Pancreas (tissue), 10 donors: ENCODE results near the gene MAMDC4. TPM values are rescaled to one million over a fixed set of nuclear protein-coding genes. Genes with fewer than 3 reads are reported as not detected.

Source experiments
- ATAC-seq, 4 donors: fragments of 200-7000 bp; cut with Tn5 transposase; one replicate each; pipeline versions ENCODE4 v1.8.0 to v1.9.1; 2020; ENCODE audit warnings: mild to moderate bottlenecking in 4 of 4, moderate library complexity in 4 of 4
- DNase-seq, 6 donors: peaks; one replicate each; pipeline ENCODE4 v3.0.0-alpha.2; 2020
- FAIRE-seq: peaks from 2 replicates; lab custom pipeline; 2012; peaks lifted over from hg19 to GRCh38; lab: Jason Lieb, UNC
- H3K27ac ChIP-seq, 4 donors: fragments of 200-600 bp; sonication (generic); 1 replicate in 3 of 4; 2 replicates in 1 of 4; pipeline versions ENCODE4 v1.5.0 to v1.8.0; 2020
- H3K27me3 ChIP-seq, 4 donors: fragments of 200-600 bp; one replicate each; pipeline ENCODE4 v1.8.0; 2021
- H3K36me3 ChIP-seq, 3 donors: fragments of 200-600 bp; sonication (generic) in 1 of 3; one replicate each; pipeline versions ENCODE4 v1.5.0 to v1.8.0; 2020 to 2021
- H3K4me1 ChIP-seq, 3 donors: fragments of 200-600 bp; one replicate each; pipeline ENCODE4 v1.8.0; 2021
- H3K4me3 ChIP-seq, 4 donors: fragments of 200-600 bp; sonication (generic) in 2 of 4; one replicate each; pipeline versions ENCODE4 v1.5.0 to v1.8.0; 2020 to 2021
- H3K9me3 ChIP-seq, 4 donors: fragments of 200-600 bp; one replicate each; pipeline ENCODE4 v1.8.0; 2021
- WGBS, 2 donors: extraction: QIAGEN DNeasy Blood & Tissue Kit; methylation state at CpG; one replicate each; pipeline ENCODE4 v1.1.7; 2013; 5-methylcytosine and 5-hydroxymethylcytosine counted together
- intact Hi-C, 3 donors: fragments of 100-400 bp; cut with DNase I; formaldehyde crosslinking; loops; one replicate each; pipeline versions ENCODE4 v1.11.1 to v1.14.2; 2022
- microRNA-seq, 2 donors: library from miRNA; unstranded; fragments of <30 nt; microRNA quantifications; one replicate each; pipeline versions ENCODE4 to v1.1.0, GENCODE V29; 2019 to 2020
- polyA plus RNA-seq, 2 donors: library from polyadenylated mRNA; stranded (reverse); fragments of 200-250 nt; gene quantifications; one replicate each; pipeline ENCODE4 v1.2.3, GENCODE V29; 2013
- total RNA-seq, 6 donors: library from RNA; stranded (reverse); fragmentation: NEBNext Ultra II Directional in 4 of 6; extraction: Animal tissue kit (Norgen Biotek cat#: 25700) in 4 of 6; gene quantifications; one replicate each; pipeline versions ENCODE4 v1.2.1 to v1.2.4, GENCODE V29; 2021 to 2023
- TF ChIP-seq, protein P1 (sequence below), 4 donors: fragments of 200-600 bp; sonication (generic) in 3 of 4; IDR thresholded peaks; one replicate each; pipeline versions ENCODE4 v1.5.0 to v1.8.0; 2021; ENCODE audit warnings: antibody characterized with exemption in 4 of 4
- donor health status: healthy with polysubstance abuse.
- donor health status: DM: no; HTN: no; CAD: no; lungs with moderate emphysema.
- donor health status: DM: no; HTN: no; CAD: no.
- donor health status: control.
- donor health status: control.
- donor health status: Bipolar disorder and iron deficiency.
- donor health status: DM: yes; HTN: yes; CAD: no.
- donor health status: DM: no; HTN: no; CAD: no.
- donor health status: DM: no; HTN: no; CAD: no.
- donor health status: DM: yes; HTN: yes; CAD: no.

The MAMDC4 gene
- total and polyA plus RNA-seq, 8 donors, result 3.0 to 38.6 (median 5.4) TPM

DNA sequence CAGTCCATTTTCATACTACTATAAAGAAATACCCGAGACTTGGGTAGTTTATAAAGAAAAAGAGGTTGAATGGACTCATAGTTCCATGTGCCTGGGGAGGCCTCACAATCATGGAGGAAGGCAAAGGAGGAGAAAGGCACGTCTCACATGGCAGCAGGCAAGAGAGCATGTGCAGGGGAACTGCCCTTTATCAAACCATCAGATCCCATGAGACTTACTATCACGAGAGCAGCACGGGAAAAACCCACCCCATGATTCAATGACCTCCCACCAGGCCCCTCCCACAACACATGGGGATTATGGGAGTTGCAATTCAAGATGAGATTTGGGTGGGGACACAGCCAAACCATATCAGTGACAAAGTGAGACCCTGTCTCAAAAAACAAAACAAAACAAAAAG lies 54.1 kb downstream of the MAMDC4 start:
- no peak for FAIRE-seq
- no peak for DNase-seq
- no peak overlapping the region for H3K27ac ChIP-seq
- TF ChIP-seq, protein P1, sequence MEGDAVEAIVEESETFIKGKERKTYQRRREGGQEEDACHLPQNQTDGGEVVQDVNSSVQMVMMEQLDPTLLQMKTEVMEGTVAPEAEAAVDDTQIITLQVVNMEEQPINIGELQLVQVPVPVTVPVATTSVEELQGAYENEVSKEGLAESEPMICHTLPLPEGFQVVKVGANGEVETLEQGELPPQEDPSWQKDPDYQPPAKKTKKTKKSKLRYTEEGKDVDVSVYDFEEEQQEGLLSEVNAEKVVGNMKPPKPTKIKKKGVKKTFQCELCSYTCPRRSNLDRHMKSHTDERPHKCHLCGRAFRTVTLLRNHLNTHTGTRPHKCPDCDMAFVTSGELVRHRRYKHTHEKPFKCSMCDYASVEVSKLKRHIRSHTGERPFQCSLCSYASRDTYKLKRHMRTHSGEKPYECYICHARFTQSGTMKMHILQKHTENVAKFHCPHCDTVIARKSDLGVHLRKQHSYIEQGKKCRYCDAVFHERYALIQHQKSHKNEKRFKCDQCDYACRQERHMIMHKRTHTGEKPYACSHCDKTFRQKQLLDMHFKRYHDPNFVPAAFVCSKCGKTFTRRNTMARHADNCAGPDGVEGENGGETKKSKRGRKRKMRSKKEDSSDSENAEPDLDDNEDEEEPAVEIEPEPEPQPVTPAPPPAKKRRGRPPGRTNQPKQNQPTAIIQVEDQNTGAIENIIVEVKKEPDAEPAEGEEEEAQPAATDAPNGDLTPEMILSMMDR (IDR thresholded peaks at IDR 0.05), result no peak
- ATAC-seq, result no peak
- peaks cover 0 to 9% (median 0%) of the 10 kb centered on the region in 3 donors for H3K36me3 ChIP-seq
- H3K4me3 ChIP-seq, result no peak overlapping the region
- peaks cover 16 to 26% (median 22%) of the 10 kb centered on the region in 3 donors for H3K4me1 ChIP-seq
- H3K27me3 ChIP-seq, result no peaks in the 10 kb centered on the region
- 78 to 79% methylated on average over 4 of the region's 4 CpGs for WGBS, 2 donors
- intact Hi-C loops, result no loop called here
- no peaks in the 10 kb centered on the region for H3K9me3 ChIP-seq

DNA sequence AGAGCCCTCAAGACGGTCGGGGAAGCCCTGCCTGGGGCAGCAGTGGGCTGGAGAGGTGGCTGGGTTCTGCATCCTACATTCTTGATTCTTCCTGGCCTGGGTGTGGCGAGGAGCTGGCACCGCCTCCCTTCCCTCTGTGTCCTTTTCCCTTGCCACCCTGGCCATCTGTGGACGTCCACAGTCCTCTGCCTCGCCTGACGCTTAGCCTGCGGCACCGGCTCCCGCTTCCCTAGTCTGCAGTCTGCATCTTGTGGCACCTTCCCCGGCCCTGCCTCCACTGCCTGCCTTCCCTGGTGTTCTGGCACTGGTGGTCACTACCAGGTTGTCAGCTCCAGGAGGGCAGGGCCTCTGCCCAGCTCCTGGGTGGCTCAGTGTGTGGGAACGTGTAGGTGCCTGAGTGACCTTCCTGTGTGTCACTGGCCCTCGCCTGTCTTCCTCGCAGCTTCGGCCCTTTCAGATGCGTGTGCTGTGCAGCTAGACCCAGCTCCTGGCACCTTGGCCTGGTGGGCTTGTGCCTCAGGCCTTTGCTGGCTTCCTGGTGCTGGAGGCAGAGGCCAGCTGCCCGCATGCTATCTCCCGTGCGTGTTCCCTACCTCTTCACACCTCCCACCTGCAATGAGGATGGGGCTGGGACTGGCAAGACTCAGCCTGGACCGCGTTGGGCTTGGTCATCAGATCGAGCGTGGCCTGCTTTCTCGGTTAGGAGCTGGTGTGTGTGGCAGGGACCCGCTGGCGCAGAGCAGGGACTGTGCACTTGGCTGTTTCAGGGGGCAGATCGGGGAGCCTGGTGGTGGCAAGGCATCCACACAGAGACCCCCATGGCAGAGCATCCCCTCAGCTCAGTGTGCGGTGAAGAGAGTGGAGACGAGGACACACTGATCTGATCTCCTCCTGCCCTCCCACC lies 55.1 kb downstream of the MAMDC4 start:
- ATAC-seq, result no peak
- peaks cover 0 to 9% (median 0%) of the 10 kb centered on the region in 3 donors for H3K36me3 ChIP-seq
- H3K27me3 ChIP-seq, result no peaks in the 10 kb centered on the region
- peak in 1 of 6 donors; percentile 73 for DNase-seq
- H3K4me1 ChIP-seq, result peaks cover 10 to 16% (median 12%) of the 10 kb centered on the region in 3 donors
- TF ChIP-seq, protein P1 (IDR thresholded peaks at IDR 0.05), result no peak
- 96% methylated on average over 29 of the region's 29 CpGs for WGBS, 2 donors
- no peak overlapping the region for H3K4me3 ChIP-seq
- intact Hi-C loops, result no loop called here
- no peak for FAIRE-seq
- H3K27ac ChIP-seq, result no peak overlapping the region
- no peaks in the 10 kb centered on the region for H3K9me3 ChIP-seq

Small RNAs within 50 kb of the gene (microRNA-seq; reads per million reads assigned to microRNA genes)
- gene MIR4292, result 0 reads per million in 2 donors
- gene MIR4479, result 0.39 to 1.2 reads per million in 2 donors

Other genes starting within 250 kb of the MAMDC4 start
- gene EGFL7, start 189.4 kb upstream of the MAMDC4 start, total RNA-seq, result 10 to 100 TPM in 5 of 6 donors, 1 to 10 TPM in 1; 8.6 to 21.2 (median 13.1) TPM
- 100 to 1,000 TPM; 111 to 134 TPM for gene EGFL7, start 189.4 kb upstream of the MAMDC4 start, polyA plus RNA-seq
- gene AGPAT2, start 164.9 kb upstream of the MAMDC4 start, total RNA-seq, result 100 to 1,000 TPM in 1 of 6 donors, 10 to 100 TPM in 5; 57.0 to 105 (median 69.5) TPM
- gene AGPAT2, start 164.9 kb upstream of the MAMDC4 start, polyA plus RNA-seq, result 100 to 1,000 TPM in 1 of 2 donors, 10 to 100 TPM in 1; 94.2 to 158 TPM
- gene DIPK1B, start 139.8 kb upstream of the MAMDC4 start, total RNA-seq, result 1 to 10 TPM; 4.3 to 7.5 (median 5.8) TPM
- gene DIPK1B, start 139.8 kb upstream of the MAMDC4 start, polyA plus RNA-seq, result 10 to 100 TPM; 13.2 to 32.3 TPM
- 1 to 10 TPM in 4 of 6 donors, under 1 TPM in 2; 0.16 to 1.7 (median 1.4) TPM for gene LCN10, start 109.4 kb upstream of the MAMDC4 start, total RNA-seq
- 10 to 100 TPM; 12.4 to 54.0 TPM for gene LCN10, start 109.4 kb upstream of the MAMDC4 start, polyA plus RNA-seq
- 1 to 10 TPM in 4 of 6 donors, not detected in 2; 1.1 to 5.2 (median 3.2) TPM for gene LCN6, start 103.8 kb upstream of the MAMDC4 start, total RNA-seq
- gene LCN6, start 103.8 kb upstream of the MAMDC4 start, polyA plus RNA-seq, result 10 to 100 TPM; 13.0 to 25.6 TPM
- not detected for gene LCN8, start 94.1 kb upstream of the MAMDC4 start, total RNA-seq
- not detected for gene LCN8, start 94.1 kb upstream of the MAMDC4 start, polyA plus RNA-seq
- gene LCN15, start 87.8 kb upstream of the MAMDC4 start, total RNA-seq, result not detected
- not detected for gene LCN15, start 87.8 kb upstream of the MAMDC4 start, polyA plus RNA-seq
- 10 to 100 TPM; 29.2 to 53.1 (median 34.2) TPM for gene TMEM141, start 61.0 kb upstream of the MAMDC4 start, total RNA-seq
- gene TMEM141, start 61.0 kb upstream of the MAMDC4 start, polyA plus RNA-seq, result 100 to 1,000 TPM in 1 of 2 donors, 10 to 100 TPM in 1; 84.5 to 104 TPM
- 1 to 10 TPM; 2.4 to 5.5 (median 2.9) TPM for gene CCDC183, start 56.0 kb upstream of the MAMDC4 start, total RNA-seq
- 10 to 100 TPM in 1 of 2 donors, 1 to 10 TPM in 1; 9.2 to 10.7 TPM for gene CCDC183, start 56.0 kb upstream of the MAMDC4 start, polyA plus RNA-seq
- 10 to 100 TPM; 50.7 to 76.5 (median 60.4) TPM for gene RABL6, start 44.4 kb upstream of the MAMDC4 start, total RNA-seq
- gene RABL6, start 44.4 kb upstream of the MAMDC4 start, polyA plus RNA-seq, result 100 to 1,000 TPM in 1 of 2 donors, 10 to 100 TPM in 1; 98.0 to 119 TPM
- 1 to 10 TPM; 2.9 to 5.5 (median 4.2) TPM for gene AJM1, start 9.9 kb upstream of the MAMDC4 start, total RNA-seq
- 10 to 100 TPM in 1 of 2 donors, 1 to 10 TPM in 1; 9.0 to 11.7 TPM for gene AJM1, start 9.9 kb upstream of the MAMDC4 start, polyA plus RNA-seq
- 10 to 100 TPM; 75.2 to 95.5 (median 79.0) TPM for gene PHPT1, start 2.9 kb upstream of the MAMDC4 start, total RNA-seq
- gene PHPT1, start 2.9 kb upstream of the MAMDC4 start, polyA plus RNA-seq, result 100 to 1,000 TPM; 180 to 189 TPM
- gene EDF1, start 14.0 kb downstream of the MAMDC4 start, total RNA-seq, result 100 to 1,000 TPM; 230 to 422 (median 268) TPM
- 100 to 1,000 TPM; 443 to 612 TPM for gene EDF1, start 14.0 kb downstream of the MAMDC4 start, polyA plus RNA-seq
- 10 to 100 TPM in 1 of 6 donors, 1 to 10 TPM in 5; 4.8 to 13.4 (median 6.9) TPM for gene TRAF2, start 34.2 kb downstream of the MAMDC4 start, total RNA-seq
- gene TRAF2, start 34.2 kb downstream of the MAMDC4 start, polyA plus RNA-seq, result 10 to 100 TPM; 14.4 TPM
- gene FBXW5, start 92.4 kb downstream of the MAMDC4 start, total RNA-seq, result 10 to 100 TPM; 56.2 to 80.2 (median 60.4) TPM
- 100 to 1,000 TPM; 112 to 117 TPM for gene FBXW5, start 92.4 kb downstream of the MAMDC4 start, polyA plus RNA-seq
- 1 to 10 TPM in 1 of 6 donors, under 1 TPM in 4, not detected in 1; 0.24 to 1.2 (median 0.43) TPM for gene C8G, start 92.9 kb downstream of the MAMDC4 start, total RNA-seq
- 1 to 10 TPM in 1 of 2 donors, under 1 TPM in 1; 0.84 to 5.0 TPM for gene C8G, start 92.9 kb downstream of the MAMDC4 start, polyA plus RNA-seq
- 1 to 10 TPM in 5 of 6 donors, under 1 TPM in 1; 0.57 to 7.6 (median 3.0) TPM for gene LCN12, start 99.9 kb downstream of the MAMDC4 start, total RNA-seq
- gene LCN12, start 99.9 kb downstream of the MAMDC4 start, polyA plus RNA-seq, result 10 to 100 TPM in 1 of 2 donors, 1 to 10 TPM in 1; 9.0 to 16.5 TPM
- gene PTGDS, start 125.2 kb downstream of the MAMDC4 start, total RNA-seq, result 10 to 100 TPM in 4 of 6 donors, 1 to 10 TPM in 2; 5.7 to 42.7 (median 25.8) TPM
- 10 to 100 TPM; 35.0 to 49.1 TPM for gene PTGDS, start 125.2 kb downstream of the MAMDC4 start, polyA plus RNA-seq
- under 1 TPM in 3 of 6 donors, not detected in 3; 0.12 to 0.17 (median 0.14) TPM for gene LCNL1, start 130.6 kb downstream of the MAMDC4 start, total RNA-seq
- gene LCNL1, start 130.6 kb downstream of the MAMDC4 start, polyA plus RNA-seq, result under 1 TPM; 0.23 to 0.38 TPM
- 10 to 100 TPM; 16.0 to 23.5 (median 20.0) TPM for gene PAXX, start 140.1 kb downstream of the MAMDC4 start, total RNA-seq
- 100 to 1,000 TPM; 184 to 222 TPM for gene PAXX, start 140.1 kb downstream of the MAMDC4 start, polyA plus RNA-seq
- under 1 TPM in 5 of 6 donors, not detected in 1; 0.24 to 0.44 (median 0.38) TPM for gene CLIC3, start 144.2 kb downstream of the MAMDC4 start, total RNA-seq
- 1 to 10 TPM; 1.1 to 1.3 TPM for gene CLIC3, start 144.2 kb downstream of the MAMDC4 start, polyA plus RNA-seq
- gene ABCA2, start 175.9 kb downstream of the MAMDC4 start, total RNA-seq, result 10 to 100 TPM; 16.2 to 32.6 (median 25.4) TPM
- 10 to 100 TPM; 70.4 to 80.0 TPM for gene ABCA2, start 175.9 kb downstream of the MAMDC4 start, polyA plus RNA-seq
- under 1 TPM in 2 of 6 donors, not detected in 4; 0.18 to 0.19 TPM for gene FUT7, start 179.7 kb downstream of the MAMDC4 start, total RNA-seq
- under 1 TPM in 1 of 2 donors, not detected in 1; 0.12 TPM for gene FUT7, start 179.7 kb downstream of the MAMDC4 start, polyA plus RNA-seq
- gene NPDC1, start 193.8 kb downstream of the MAMDC4 start, total RNA-seq, result 10 to 100 TPM; 31.5 to 70.9 (median 36.8) TPM
- gene NPDC1, start 193.8 kb downstream of the MAMDC4 start, polyA plus RNA-seq, result 100 to 1,000 TPM; 183 to 328 TPM
- 1 to 10 TPM in 5 of 6 donors, under 1 TPM in 1; 0.91 to 4.5 (median 2.0) TPM for gene ENTPD2, start 201.7 kb downstream of the MAMDC4 start, total RNA-seq
- gene ENTPD2, start 201.7 kb downstream of the MAMDC4 start, polyA plus RNA-seq, result 1 to 10 TPM; 4.5 to 6.5 TPM
- under 1 TPM; 0.04 to 0.97 (median 0.45) TPM for gene SAPCD2, start 218.2 kb downstream of the MAMDC4 start, total RNA-seq
- gene SAPCD2, start 218.2 kb downstream of the MAMDC4 start, polyA plus RNA-seq, result under 1 TPM; 0.30 to 0.38 TPM
- gene UAP1L1, start 225.2 kb downstream of the MAMDC4 start, total RNA-seq, result 10 to 100 TPM in 1 of 6 donors, 1 to 10 TPM in 5; 5.2 to 13.6 (median 5.9) TPM
- 10 to 100 TPM; 10.5 to 14.4 TPM for gene UAP1L1, start 225.2 kb downstream of the MAMDC4 start, polyA plus RNA-seq
- 10 to 100 TPM; 22.0 to 33.5 (median 26.0) TPM for gene MAN1B1, start 234.6 kb downstream of the MAMDC4 start, total RNA-seq
- 10 to 100 TPM; 83.6 to 86.0 TPM for gene MAN1B1, start 234.6 kb downstream of the MAMDC4 start, polyA plus RNA-seq